ENCODE data around the gene FILIP1L. TPM values are rescaled to one million over a fixed set of nuclear protein-coding genes. Genes with fewer than 3 reads are reported as not detected.

FILIP1L gene
- total RNA-seq, 1 donor from 2014 or later, result 0.15 TPM

GRCh38 chr3:100042166-100042981, 71.9 kb downstream of the FILIP1L start:
- no peak for TF ChIP-seq CTCF (IDR thresholded peaks at IDR 0.05)
- no peak for TF ChIP-seq EZH2phosphoT487 (IDR thresholded peaks at IDR 0.05)
- TF ChIP-seq EZH2 (IDR thresholded peaks at IDR 0.05), result no peak
- Histone ChIP-seq H3K4me1 (no peaks in the 10 kb centered on the region), H3F3A (ENCODE audit: low read depth) (no peaks in the 10 kb centered on the region), H2AFZ (replicated peaks) (no peak overlapping the region), H4K20me1 (ENCODE audit: low read depth) (no peaks in the 10 kb centered on the region), H3K27me3 (no peaks in the 10 kb centered on the region), H3K27ac (no peak overlapping the region), H3K4me3 (no peak overlapping the region), H3K79me2 (ENCODE audit: low read depth) (no peaks in the 10 kb centered on the region), H3K9me3 (ENCODE audit: low read depth) (no peaks in the 10 kb centered on the region), H3K4me2 (no peak overlapping the region), H3K9ac (no peak overlapping the region), H3K36me3 (no peaks in the 10 kb centered on the region)
- no peak for DNase-seq (ENCODE audit: low spot score)
- H3K27me3 Mint-ChIP-seq (ENCODE audit: insufficient read depth, low read depth), result no peaks in the 10 kb centered on the region
- peaks cover 12% of the 10 kb centered on the region for H3K4me1 Mint-ChIP-seq
- no peaks in the 10 kb centered on the region for H3K36me3 Mint-ChIP-seq
- no peak overlapping the region for H3K27ac Mint-ChIP-seq
- no peaks in the 10 kb centered on the region for H3K9me3 Mint-ChIP-seq
- no peak overlapping the region for H3K4me3 Mint-ChIP-seq

- Histone ChIP-seq H3K27ac (no peak overlapping the region), H3K9ac (no peak overlapping the region)
Measured at GRCh38 chr3:100041328-100041749, 73.0 kb downstream of the FILIP1L start.

GRCh38 chr3:100040451-100041225, 73.7 kb downstream of the FILIP1L start:
- TF ChIP-seq CTCF (IDR thresholded peaks at IDR 0.05) (no peak), EZH2 (IDR thresholded peaks at IDR 0.05) (no peak), EZH2phosphoT487 (IDR thresholded peaks at IDR 0.05) (no peak)
- Mint-ChIP-seq H3K4me1 (peaks cover 5% of the 10 kb centered on the region), H3K9me3 (no peaks in the 10 kb centered on the region), H3K4me3 (no peak overlapping the region), H3K27ac (no peak overlapping the region), H3K27me3 (ENCODE audit: insufficient read depth, low read depth) (peaks cover 2% of the 10 kb centered on the region), H3K36me3 (no peaks in the 10 kb centered on the region)
- Histone ChIP-seq H4K20me1 (ENCODE audit: low read depth) (no peaks in the 10 kb centered on the region), H3K4me3 (no peak overlapping the region), H3K4me1 (no peaks in the 10 kb centered on the region), H3K4me2 (no peak overlapping the region), H3K79me2 (ENCODE audit: low read depth) (no peaks in the 10 kb centered on the region), H3K27me3 (no peaks in the 10 kb centered on the region), H3K9ac (no peak overlapping the region), H3K36me3 (no peaks in the 10 kb centered on the region), H3K9me3 (ENCODE audit: low read depth) (no peaks in the 10 kb centered on the region), H3K27ac (no peak overlapping the region), H2AFZ (replicated peaks) (no peak overlapping the region), H3F3A (ENCODE audit: low read depth) (no peaks in the 10 kb centered on the region)
- DNase-seq (ENCODE audit: low spot score), result no peak

More at GRCh38 chr3:100041328-100041749, 73.0 kb downstream of the FILIP1L start:
- Histone ChIP-seq H3K4me2 (no peak overlapping the region), H3K27me3 (no peaks in the 10 kb centered on the region), H3K4me1 (no peaks in the 10 kb centered on the region), H3K9me3 (ENCODE audit: low read depth) (no peaks in the 10 kb centered on the region), H3K79me2 (ENCODE audit: low read depth) (no peaks in the 10 kb centered on the region), H3F3A (ENCODE audit: low read depth) (no peaks in the 10 kb centered on the region), H3K4me3 (no peak overlapping the region), H3K36me3 (no peaks in the 10 kb centered on the region), H2AFZ (replicated peaks) (no peak overlapping the region), H4K20me1 (ENCODE audit: low read depth) (no peaks in the 10 kb centered on the region)
- no peak for DNase-seq (ENCODE audit: low spot score)
- Mint-ChIP-seq H3K27me3 (ENCODE audit: insufficient read depth, low read depth) (no peaks in the 10 kb centered on the region), H3K4me1 (peaks cover 8% of the 10 kb centered on the region), H3K9me3 (no peaks in the 10 kb centered on the region), H3K36me3 (no peaks in the 10 kb centered on the region), H3K27ac (no peak overlapping the region), H3K4me3 (no peak overlapping the region)
- no peak for TF ChIP-seq CTCF (IDR thresholded peaks at IDR 0.05)
- TF ChIP-seq EZH2phosphoT487 (IDR thresholded peaks at IDR 0.05), result no peak
- TF ChIP-seq EZH2 (IDR thresholded peaks at IDR 0.05), result no peak
